Endothelial cell of umbilical vein (primary cell): ENCODE measurements around the gene SORCS3. TPM values are rescaled to one million over a fixed set of nuclear protein-coding genes. Genes with fewer than 3 reads are reported as not detected.

Experiments
- BruUV-seq: library from RNA; stranded (reverse); fragments of 400-500 nt; replicated peaks from 2 replicates; lab custom pipeline; 2021; lab: Mats Ljungman, UMichigan
- CTCF ChIA-PET: fragments of 300-600, 350-600 bp; sonication (Branson Sonifier 250); formaldehyde crosslinking; loops from one replicate; lab custom pipeline; 2021; ENCODE audit warnings: antibody characterized with exemption, inconsistent platforms; lab: Charles Lee
- POLR2A ChIA-PET: fragments of 300-600, 350-600 bp; sonication (Branson Sonifier 250); formaldehyde crosslinking; loops from one replicate; lab custom pipeline; 2021; ENCODE audit warnings: antibody characterized with exemption, inconsistent platforms; lab: Charles Lee
- DNase-seq: peaks from one replicate; pipeline ENCODE4 v3.0.0-alpha.2; 2011; ENCODE audit warnings: low read depth, low spot score
- FAIRE-seq: peaks from 2 replicates; lab custom pipeline; 2011; peaks lifted over from hg19 to GRCh38; lab: Jason Lieb, UNC
- H2AFZ ChIP-seq: 2 replicates; pipeline ENCODE4 v1.6.0; 2012; ENCODE audit warnings: low read depth, low read length, control low read depth, inconsistent platforms
- H3K27ac ChIP-seq: 2 replicates; pipeline ENCODE4 v1.5.1; 2011; ENCODE audit warnings: low read depth, mild to moderate bottlenecking, control low read depth, low read length, moderate library complexity; ENCODE audit not compliant: insufficient read depth
- H3K27me3 ChIP-seq, 2 experiments: 2 replicates each; pipeline versions ENCODE4 v1.6.0 to v1.6.1; 2011; ENCODE audit warnings: low read length in 2 of 2, mixed read lengths in 1 of 2; ENCODE audit not compliant: control insufficient read depth in 2 of 2, insufficient read depth in 2 of 2
- H3K36me3 ChIP-seq, 2 experiments: 2 replicates in 1 of 2; 3 replicates in 1 of 2; pipeline ENCODE4 v1.5.1; 2011; ENCODE audit warnings: low read length in 2 of 2, mild to moderate bottlenecking in 1 of 2, moderate library complexity in 1 of 2; ENCODE audit not compliant: control insufficient read depth in 2 of 2, insufficient read depth in 2 of 2; ENCODE audit errors: extremely low read depth in 1 of 2
- H3K4me1 ChIP-seq: 3 replicates; pipeline ENCODE4 v1.5.1; 2011; ENCODE audit warnings: mild to moderate bottlenecking, low read length; ENCODE audit not compliant: control insufficient read depth, insufficient read depth; ENCODE audit errors: extremely low read depth
- H3K4me2 ChIP-seq: 2 replicates; pipeline ENCODE4 v1.6.1; 2011; ENCODE audit warnings: low read length, control low read depth, mixed read lengths; ENCODE audit not compliant: insufficient read depth
- H3K4me3 ChIP-seq, 3 experiments: fragments of 200-600 bp in 1 of 3; sonication (generic), shearing (Covaris generic) in 1 of 3; replicated peaks in 1 of 3; 2 replicates each; pipeline ENCODE4 v1.5.1; 2011 to 2016; ENCODE audit warnings: control low read depth in 3 of 3, low read length in 3 of 3, mild to moderate bottlenecking in 2 of 3, inconsistent platforms in 1 of 3, low read depth in 1 of 3, moderate library complexity in 1 of 3; ENCODE audit not compliant: insufficient read depth in 1 of 3
- H3K79me2 ChIP-seq: 2 replicates; pipeline ENCODE4 v1.6.0; 2012; ENCODE audit warnings: low read length, inconsistent platforms; ENCODE audit not compliant: control insufficient read depth, insufficient read depth
- H3K9ac ChIP-seq: replicated peaks from 2 replicates; pipeline ENCODE3; 2011; ENCODE audit warnings: low read length, control low read depth; ENCODE audit not compliant: insufficient read depth; ENCODE audit errors: extremely low read depth
- H3K9me1 ChIP-seq: replicated peaks from 3 replicates; pipeline ENCODE4 v1.6.0; 2011; ENCODE audit warnings: mild to moderate bottlenecking, low read length; ENCODE audit not compliant: control insufficient read depth, insufficient read depth; ENCODE audit errors: extremely low read depth
- H3K9me3 ChIP-seq: replicated peaks from 2 replicates; pipeline ENCODE4 v1.5.1; 2012; ENCODE audit warnings: low read length, inconsistent platforms; ENCODE audit not compliant: control insufficient read depth, insufficient read depth
- H4K20me1 ChIP-seq: replicated peaks from 2 replicates; pipeline ENCODE3; 2011; ENCODE audit warnings: mild to moderate bottlenecking, low read length; ENCODE audit not compliant: control insufficient read depth, insufficient read depth; ENCODE audit errors: extremely low read depth
- CTCF ChIP-seq, 2 donors: IDR thresholded peaks; 1 replicate in 1 of 2; 2 replicates in 1 of 2; pipeline ENCODE4 v1.5.1; 2011; ENCODE audit warnings: low read length in 2 of 2, mild to moderate bottlenecking in 2 of 2, moderate library complexity in 2 of 2, control low read depth in 1 of 2, inconsistent platforms in 1 of 2, low read depth in 1 of 2; ENCODE audit not compliant: insufficient read depth in 1 of 2; ENCODE audit errors: extremely low read depth in 1 of 2
- EZH2 ChIP-seq: IDR thresholded peaks from 2 replicates; pipeline ENCODE4 v1.6.1; 2012; ENCODE audit warnings: borderline replicate concordance, low read depth, mild to moderate bottlenecking, moderate library complexity, low read length, inconsistent platforms; ENCODE audit not compliant: severe bottlenecking
- FOS ChIP-seq: IDR thresholded peaks from 2 replicates; pipeline ENCODE4 v1.6.1; 2011; ENCODE audit warnings: mild to moderate bottlenecking, low read length, moderate library complexity, borderline replicate concordance; ENCODE audit not compliant: insufficient read depth
- GATA2 ChIP-seq: IDR thresholded peaks from 2 replicates; pipeline ENCODE4 v1.7.0; 2011; ENCODE audit warnings: low read depth, mild to moderate bottlenecking, moderate library complexity, mixed read lengths, low read length; ENCODE audit not compliant: insufficient read length, insufficient read depth
- JUN ChIP-seq: IDR thresholded peaks from 2 replicates; pipeline ENCODE4 v1.6.1; 2011; ENCODE audit warnings: borderline replicate concordance, low read depth; ENCODE audit not compliant: insufficient read length, insufficient read depth
- MAX ChIP-seq: IDR thresholded peaks from 2 replicates; pipeline ENCODE4 v1.6.1; 2011; ENCODE audit not compliant: insufficient read depth, insufficient read length
- MYC ChIP-seq: IDR thresholded peaks from one replicate; pipeline ENCODE4 v1.6.1; 2011; ENCODE audit warnings: mild to moderate bottlenecking, low read depth, low read length
- POLR2A ChIP-seq: IDR thresholded peaks from 2 replicates; pipeline ENCODE4 v1.6.1; 2012; ENCODE audit warnings: low read depth, mild to moderate bottlenecking, control low read depth, low read length
- POLR2AphosphoS5 ChIP-seq: IDR thresholded peaks from 2 replicates; pipeline ENCODE4 v1.6.1; 2012; ENCODE audit warnings: low read depth, mild to moderate bottlenecking, control low read depth, low read length, moderate library complexity; ENCODE audit not compliant: insufficient read depth
- dilution Hi-C: fragments of 300-500 bp; cut with MboI; formaldehyde crosslinking; loops from one replicate; pipeline ENCODE4 v1.15.0; 2019; ENCODE audit warnings: low sequenced_read_pairs; ENCODE audit not compliant: extremely low pct_ligation_motif_present
- intact Hi-C: fragments of 100-400 bp; cut with micrococcal nuclease; formaldehyde crosslinking; loops from one replicate; pipeline ENCODE4 v1.10.0; 2022
- polyA plus RNA-seq, 4 experiments: library from polyadenylated mRNA; depleted of rRNA in 3 of 4; stranded (reverse) in 3 of 4; unstranded in 1 of 4; fragments of >200 nt; gene quantifications; 2 replicates each; pipeline versions ENCODE4 v1.2.1 to v1.2.3, GENCODE V29; 2011 to 2012; ENCODE audit warnings: missing spikeins in 1 of 4
- total RNA-seq: library from RNA; stranded (reverse); gene quantifications from 2 replicates; pipeline ENCODE4 v1.2.3, GENCODE V29; 2021

Gene SORCS3
- total and polyA plus RNA-seq, 2 donors (not counting 3 experiments of a cell fraction or from before 2014, with no cell fraction given), result not detected

- intact Hi-C loops, result no loop called here
- Histone ChIP-seq H3K36me3 (no peaks in the 10 kb centered on the region), H2AFZ (no peak overlapping the region), H3K4me3 (no peak overlapping the region), H3K27me3 (no peaks in the 10 kb centered on the region), H3K9me1 (no peaks in the 10 kb centered on the region), H3K9ac (no peak overlapping the region), H3K27ac (no peak overlapping the region), H3K4me2 (no peak overlapping the region), H4K20me1 (no peaks in the 10 kb centered on the region), H3K9me3 (peaks cover 7% of the 10 kb centered on the region), H3K79me2 (no peaks in the 10 kb centered on the region), H3K4me1 (no peaks in the 10 kb centered on the region)
- ChIA-PET POLR2A (no interaction called here), CTCF (no interaction called here)
- dilution Hi-C loops, result no loop called here
- TF ChIP-seq FOS (no peak), POLR2A (no peak), MYC (no peak), JUN (no peak), POLR2AphosphoS5 (no peak), MAX (no peak), GATA2 (no peak), CTCF (IDR thresholded peaks at IDR 0.05; ENCODE audit: extremely low read depth in 1 of 2, insufficient read depth in 1 of 2, low read depth in 1 of 2, low read length in 2 of 2) (no peak), EZH2 (no peak)
- no peak for DNase-seq
- BruUV-seq, result no TSS peak
- FAIRE-seq, result no peak
These were observed 279.4 kb downstream of the SORCS3 start for GRCh38 chr10:104920476-104920875.
